Gastroesophageal sphincter (tissue), 4 donors: ENCODE measurements around the gene PPP1R3D. TPM values are rescaled to one million over a fixed set of nuclear protein-coding genes. Genes with fewer than 3 reads are reported as not detected.
"Not testable (repeated sequence)": the region's sequence is repeated elsewhere in the genome, so short reads cannot be mapped to it uniquely, and the experiment has no call there.

Experiments used
- ATAC-seq: fragments of 150-250 bp; one replicate; pipeline ENCODE4 v1.9.1; 2016; ENCODE audit warnings: mild to moderate bottlenecking, moderate library complexity
- H3K27ac ChIP-seq, 4 donors: fragments of 200-600 bp; sonication (generic) in 3 of 4; 1 replicate in 3 of 4; 2 replicates in 1 of 4; pipeline ENCODE4 v1.5.1; 2016 to 2019
- H3K27me3 ChIP-seq: fragments of 200-600 bp; sonication (generic); one replicate; pipeline ENCODE4 v1.5.1; 2019
- H3K36me3 ChIP-seq, 2 donors: fragments of 200-600 bp; sonication (generic); one replicate each; pipeline ENCODE4 v1.5.1; 2019; ENCODE audit warnings: control low read depth in 1 of 2
- H3K4me1 ChIP-seq, 3 donors: fragments of 200-600 bp; sonication (generic); 1 replicate in 2 of 3; 2 replicates in 1 of 3; pipeline ENCODE4 v1.5.1; 2016 to 2019; ENCODE audit warnings: control low read depth in 2 of 3
- H3K4me3 ChIP-seq, 2 donors: fragments of 200-600 bp; sonication (generic); one replicate each; pipeline ENCODE4 v1.5.1; 2019; ENCODE audit warnings: mild to moderate bottlenecking in 1 of 2, moderate library complexity in 1 of 2
- H3K9me3 ChIP-seq, 3 donors: fragments of 200-600 bp; sonication (generic); one replicate each; pipeline ENCODE4 v1.5.1; 2017 to 2019; ENCODE audit warnings: control low read depth in 2 of 3
- EP300 ChIP-seq: sonication (generic); formaldehyde crosslinking; IDR thresholded peaks from one replicate; pipeline ENCODE4 v1.6.1; 2017; ENCODE audit warnings: antibody characterized with exemption, mild to moderate bottlenecking
- POLR2A ChIP-seq, 2 donors: fragments of 450-650 bp; IDR thresholded peaks; one replicate each; pipeline ENCODE4 v1.6.1; 2017; ENCODE audit warnings: antibody characterized with exemption in 2 of 2, mild to moderate bottlenecking in 2 of 2, moderate library complexity in 1 of 2
- POLR2AphosphoS5 ChIP-seq: sonication (generic); formaldehyde crosslinking; IDR thresholded peaks from one replicate; pipeline ENCODE4 v1.6.1; 2017; ENCODE audit warnings: antibody characterized with exemption
- WGBS, 2 donors: methylation state at CpG; one replicate each; pipeline ENCODE4 v1.1.5; 2018; ENCODE audit warnings: low coverage in 1 of 2; 5-methylcytosine and 5-hydroxymethylcytosine counted together
- total RNA-seq, 4 donors: library from RNA; depleted of rRNA; stranded (reverse); fragments of >200 nt; gene quantifications; one replicate each; pipeline ENCODE4 v1.1.0, GENCODE V29; 2016
- TF ChIP-seq, protein P1 (sequence below), 4 experiments: fragments of 200-600 bp in 2 of 4; fragments of 450-650 bp in 2 of 4; sonication (generic) in 1 of 4; IDR thresholded peaks; one replicate each; pipeline ENCODE4 v1.5.1; 2017 to 2019; ENCODE audit warnings: antibody characterized with exemption in 4 of 4, mild to moderate bottlenecking in 2 of 4, moderate library complexity in 2 of 4

Gene PPP1R3D
- total RNA-seq, 4 donors from 2014 or later: 6.8 to 18.9 (median 10.3) TPM

DNA sequence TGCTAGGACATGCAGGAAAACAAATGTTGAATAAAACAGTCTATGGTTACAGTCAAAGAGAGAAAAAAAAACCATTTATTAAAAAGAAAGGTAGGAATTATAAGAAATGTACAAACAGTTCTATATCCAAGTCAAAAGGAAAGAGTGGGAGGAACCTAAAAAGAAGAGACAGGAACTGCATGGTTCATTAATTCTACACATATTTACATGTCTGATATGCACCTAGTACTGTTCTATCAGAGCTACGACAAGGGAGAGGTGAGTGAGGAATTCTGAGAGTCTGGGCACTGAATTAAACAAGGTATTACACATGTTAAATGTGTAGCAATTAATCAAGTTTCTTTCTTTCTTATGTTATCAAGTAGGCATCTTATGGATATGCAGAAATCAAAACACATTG is 48.5 kb downstream of the PPP1R3D start:
- no peak overlapping the region for H3K27ac ChIP-seq
- no peaks in the 10 kb centered on the region for H3K36me3 ChIP-seq
- H3K27me3 ChIP-seq: no peaks in the 10 kb centered on the region
- WGBS, 2 donors: 73 to 81% methylated on average over 1 of the region's 1 CpG
- no peak overlapping the region for H3K4me3 ChIP-seq
- no peaks in the 10 kb centered on the region for H3K9me3 ChIP-seq
- TF ChIP-seq POLR2A (IDR thresholded peaks at IDR 0.05) (no peak), POLR2AphosphoS5 (no peak), EP300 (no peak)
- TF ChIP-seq, protein P1, sequence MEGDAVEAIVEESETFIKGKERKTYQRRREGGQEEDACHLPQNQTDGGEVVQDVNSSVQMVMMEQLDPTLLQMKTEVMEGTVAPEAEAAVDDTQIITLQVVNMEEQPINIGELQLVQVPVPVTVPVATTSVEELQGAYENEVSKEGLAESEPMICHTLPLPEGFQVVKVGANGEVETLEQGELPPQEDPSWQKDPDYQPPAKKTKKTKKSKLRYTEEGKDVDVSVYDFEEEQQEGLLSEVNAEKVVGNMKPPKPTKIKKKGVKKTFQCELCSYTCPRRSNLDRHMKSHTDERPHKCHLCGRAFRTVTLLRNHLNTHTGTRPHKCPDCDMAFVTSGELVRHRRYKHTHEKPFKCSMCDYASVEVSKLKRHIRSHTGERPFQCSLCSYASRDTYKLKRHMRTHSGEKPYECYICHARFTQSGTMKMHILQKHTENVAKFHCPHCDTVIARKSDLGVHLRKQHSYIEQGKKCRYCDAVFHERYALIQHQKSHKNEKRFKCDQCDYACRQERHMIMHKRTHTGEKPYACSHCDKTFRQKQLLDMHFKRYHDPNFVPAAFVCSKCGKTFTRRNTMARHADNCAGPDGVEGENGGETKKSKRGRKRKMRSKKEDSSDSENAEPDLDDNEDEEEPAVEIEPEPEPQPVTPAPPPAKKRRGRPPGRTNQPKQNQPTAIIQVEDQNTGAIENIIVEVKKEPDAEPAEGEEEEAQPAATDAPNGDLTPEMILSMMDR (IDR thresholded peaks at IDR 0.05): no peak
- ATAC-seq: no peak
- H3K4me1 ChIP-seq: no peaks in the 10 kb centered on the region

DNA sequence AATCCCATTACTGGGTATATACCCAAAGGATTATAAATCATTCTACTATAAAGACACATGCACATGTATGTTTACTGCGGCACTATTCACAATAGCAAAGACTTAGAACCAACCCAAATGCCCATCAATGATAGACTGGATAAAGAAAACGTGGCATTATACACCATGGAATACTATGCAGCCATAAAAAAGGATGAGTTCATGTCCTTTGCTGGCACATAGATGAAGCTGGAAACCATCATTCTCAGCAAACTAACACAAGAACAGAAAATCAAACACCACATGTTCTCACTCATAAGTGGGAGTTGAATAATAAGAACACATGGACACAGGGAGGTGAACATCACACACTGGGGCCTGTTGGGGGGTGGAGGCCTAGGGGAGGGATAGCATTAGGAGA is 50.1 kb downstream of the PPP1R3D start:
- H3K4me3 ChIP-seq, ATAC-seq, H3K36me3 ChIP-seq, H3K4me1 ChIP-seq, H3K9me3 ChIP-seq, H3K27me3 ChIP-seq, H3K27ac ChIP-seq: not testable (repeated sequence)
- WGBS, 2 donors: 86 to 95% methylated on average over 2 of the region's 2 CpGs

DNA sequence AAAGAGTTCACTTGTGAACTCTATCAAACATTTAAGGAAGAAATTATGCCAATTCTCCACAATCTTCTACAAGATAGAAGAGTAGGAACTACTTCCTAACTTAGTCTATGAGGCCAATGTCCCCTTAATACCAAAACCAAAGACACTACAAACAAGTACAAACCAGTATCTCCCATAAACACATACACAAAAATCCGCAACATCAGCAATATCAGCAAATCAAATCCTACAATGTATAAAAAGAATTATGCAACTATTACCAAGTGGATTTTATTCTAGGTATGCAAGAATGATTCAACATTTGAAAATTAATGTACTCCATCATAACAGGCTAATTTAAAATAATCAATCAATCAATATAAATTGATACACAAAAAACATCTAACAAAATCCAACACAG is 52.1 kb downstream of the PPP1R3D start:
- H3K9me3 ChIP-seq: no peaks in the 10 kb centered on the region
- H3K4me1 ChIP-seq: no peaks in the 10 kb centered on the region
- TF ChIP-seq, protein P1 (IDR thresholded peaks at IDR 0.05): no peak
- no peak for TF ChIP-seq POLR2A (IDR thresholded peaks at IDR 0.05)
- TF ChIP-seq EP300: no peak
- TF ChIP-seq POLR2AphosphoS5: no peak
- no peak overlapping the region for H3K4me3 ChIP-seq
- no peak for ATAC-seq
- no peaks in the 10 kb centered on the region for H3K36me3 ChIP-seq
- no peaks in the 10 kb centered on the region for H3K27me3 ChIP-seq
- no peak overlapping the region for H3K27ac ChIP-seq
- 96 to 100% methylated on average over 1 of the region's 1 CpG for WGBS, 2 donors

Other genes starting within 250 kb of the PPP1R3D start
- gene SYCP2, start 6.7 kb downstream of the PPP1R3D start, total RNA-seq: 1 to 10 TPM in 3 of 4 donors, under 1 TPM in 1; 0.89 to 4.7 (median 2.0) TPM
- 10 to 100 TPM in 3 of 4 donors, 1 to 10 TPM in 1; 8.1 to 22.6 (median 13.4) TPM for gene FAM217B, start 84 bp upstream of the PPP1R3D start, total RNA-seq
- gene CDH26, start 18.1 kb upstream of the PPP1R3D start, total RNA-seq: 1 to 10 TPM in 1 of 4 donors, under 1 TPM in 3; 0.39 to 1.1 (median 0.78) TPM